Measurements from ENCODE around the gene UBE2QL1.

The UBE2QL1 gene

GRCh38 chr5:6412811-6413210 is 35.8 kb upstream of the UBE2QL1 start:
- no peak for DNase-seq (ENCODE audit: low spot score)
- no peak for TF ChIP-seq CTCF (IDR thresholded peaks at IDR 0.05; ENCODE audit: extremely low read depth, insufficient read depth, missing control alignments)
- in situ Hi-C loops (cut with MboI; ENCODE audit: low pct_unique_long_range_greater_than_20kb, low sequenced_read_pairs, unreplicated experiment) = no loop called here

- DNase-seq (ENCODE audit: low spot score) = no peak
- in situ Hi-C loops (cut with MboI; ENCODE audit: low pct_unique_long_range_greater_than_20kb, low sequenced_read_pairs, unreplicated experiment) = no loop called here
- no peak for TF ChIP-seq CTCF (IDR thresholded peaks at IDR 0.05; ENCODE audit: extremely low read depth, insufficient read depth, missing control alignments)
Observed at GRCh38 chr5:6417657-6418056, 31.0 kb upstream of the UBE2QL1 start.

- no peak for DNase-seq (ENCODE audit: low spot score)
- TF ChIP-seq CTCF (IDR thresholded peaks at IDR 0.05; ENCODE audit: extremely low read depth, insufficient read depth, missing control alignments) = no peak
- in situ Hi-C loops (cut with MboI; ENCODE audit: low pct_unique_long_range_greater_than_20kb, low sequenced_read_pairs, unreplicated experiment) = no loop called here
Observed at GRCh38 chr5:6418679-6419276, 29.9 kb upstream of the UBE2QL1 start.

- in situ Hi-C loops (cut with MboI; ENCODE audit: low pct_unique_long_range_greater_than_20kb, low sequenced_read_pairs, unreplicated experiment) = no loop called here
- DNase-seq (ENCODE audit: low spot score) = no peak
- TF ChIP-seq CTCF (IDR thresholded peaks at IDR 0.05; ENCODE audit: extremely low read depth, insufficient read depth, missing control alignments) = no peak
Observed at GRCh38 chr5:6419340-6419852, 29.3 kb upstream of the UBE2QL1 start.

- in situ Hi-C loops (cut with MboI; ENCODE audit: low pct_unique_long_range_greater_than_20kb, low sequenced_read_pairs, unreplicated experiment) = no loop called here
- TF ChIP-seq CTCF (IDR thresholded peaks at IDR 0.05; ENCODE audit: extremely low read depth, insufficient read depth, missing control alignments) = no peak
- DNase-seq (ENCODE audit: low spot score) = no peak
Observed at GRCh38 chr5:6423327-6424109, 25.1 kb upstream of the UBE2QL1 start.

GRCh38 chr5:6424110-6424659 is 24.5 kb upstream of the UBE2QL1 start:
- DNase-seq (ENCODE audit: low spot score) = no peak
- no peak for TF ChIP-seq CTCF (IDR thresholded peaks at IDR 0.05; ENCODE audit: extremely low read depth, insufficient read depth, missing control alignments)
- in situ Hi-C loops (cut with MboI; ENCODE audit: low pct_unique_long_range_greater_than_20kb, low sequenced_read_pairs, unreplicated experiment) = no loop called here
